Measurements from ENCODE around the gene PLPP1.

The PLPP1 gene

DNA sequence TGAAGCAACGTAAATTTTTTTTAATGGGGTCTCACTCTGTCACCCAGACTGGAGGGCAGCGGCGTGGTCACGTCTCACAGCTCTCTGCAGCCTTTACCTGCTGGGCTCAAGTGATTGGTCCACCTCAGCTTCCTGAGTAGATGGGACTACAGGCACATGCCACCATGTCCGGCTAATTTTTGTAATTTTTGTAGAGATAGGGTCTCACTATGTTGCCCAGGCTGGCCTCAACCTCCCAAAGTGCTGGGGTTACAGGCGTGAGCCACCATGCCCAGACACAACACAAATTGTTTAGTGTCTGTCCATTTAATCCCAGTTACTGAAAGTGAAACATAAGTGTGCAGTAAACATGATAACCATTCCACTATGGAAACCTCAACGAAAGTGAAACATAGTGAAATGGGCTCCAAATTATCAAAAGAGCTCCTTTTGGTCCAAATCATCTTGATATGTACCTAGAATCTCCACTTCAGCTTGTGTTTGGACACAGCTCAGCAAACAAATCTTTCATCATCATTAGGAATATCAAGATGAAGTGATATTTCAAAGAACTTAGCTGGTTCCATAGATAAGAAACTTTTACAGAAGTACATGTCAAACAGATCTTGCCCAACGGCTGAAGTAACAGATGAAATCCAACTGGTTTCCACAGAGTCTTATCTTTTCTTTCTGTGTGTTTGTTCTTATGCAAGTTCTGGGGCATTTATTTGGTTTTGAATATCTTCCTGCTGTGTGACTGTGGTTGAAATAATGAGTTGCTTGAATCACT, 41.2 kb upstream of the PLPP1 start:
- DNase-seq (ENCODE audit: low read depth): peak; percentile 51
- H3K4me3 ChIP-seq (ENCODE audit: low read length): no peak overlapping the region

DNA sequence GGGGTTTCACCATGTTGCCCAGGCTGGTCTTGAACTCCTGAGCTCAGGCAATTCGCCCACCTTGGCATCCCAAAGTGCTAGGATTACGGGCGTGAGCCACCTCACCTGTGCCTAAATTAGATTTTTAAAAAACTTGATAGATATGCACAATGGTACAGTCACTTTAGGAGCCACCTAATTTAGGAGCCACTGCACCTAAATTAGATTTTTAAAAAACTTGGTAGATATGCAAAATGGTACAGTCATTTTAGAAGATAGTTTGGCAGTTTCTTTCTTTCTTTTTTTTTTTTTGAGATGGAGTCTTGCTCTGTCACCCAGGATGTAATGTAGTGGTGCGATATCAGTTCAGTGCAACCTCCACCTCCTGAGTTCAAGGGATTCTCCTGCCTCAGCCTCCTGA, 37.8 kb upstream of the PLPP1 start:
- no peak for DNase-seq (ENCODE audit: low read depth)
- TF ChIP-seq, protein P1, sequence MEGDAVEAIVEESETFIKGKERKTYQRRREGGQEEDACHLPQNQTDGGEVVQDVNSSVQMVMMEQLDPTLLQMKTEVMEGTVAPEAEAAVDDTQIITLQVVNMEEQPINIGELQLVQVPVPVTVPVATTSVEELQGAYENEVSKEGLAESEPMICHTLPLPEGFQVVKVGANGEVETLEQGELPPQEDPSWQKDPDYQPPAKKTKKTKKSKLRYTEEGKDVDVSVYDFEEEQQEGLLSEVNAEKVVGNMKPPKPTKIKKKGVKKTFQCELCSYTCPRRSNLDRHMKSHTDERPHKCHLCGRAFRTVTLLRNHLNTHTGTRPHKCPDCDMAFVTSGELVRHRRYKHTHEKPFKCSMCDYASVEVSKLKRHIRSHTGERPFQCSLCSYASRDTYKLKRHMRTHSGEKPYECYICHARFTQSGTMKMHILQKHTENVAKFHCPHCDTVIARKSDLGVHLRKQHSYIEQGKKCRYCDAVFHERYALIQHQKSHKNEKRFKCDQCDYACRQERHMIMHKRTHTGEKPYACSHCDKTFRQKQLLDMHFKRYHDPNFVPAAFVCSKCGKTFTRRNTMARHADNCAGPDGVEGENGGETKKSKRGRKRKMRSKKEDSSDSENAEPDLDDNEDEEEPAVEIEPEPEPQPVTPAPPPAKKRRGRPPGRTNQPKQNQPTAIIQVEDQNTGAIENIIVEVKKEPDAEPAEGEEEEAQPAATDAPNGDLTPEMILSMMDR (conservative IDR thresholded peaks at IDR 0.05; ENCODE audit: low read length): no peak
- no peak overlapping the region for H3K4me3 ChIP-seq (ENCODE audit: low read length)

More for the DNA sequence above, 41.2 kb upstream of the PLPP1 start:
- TF ChIP-seq, protein P1 (conservative IDR thresholded peaks at IDR 0.05; ENCODE audit: low read length): no peak

DNA sequence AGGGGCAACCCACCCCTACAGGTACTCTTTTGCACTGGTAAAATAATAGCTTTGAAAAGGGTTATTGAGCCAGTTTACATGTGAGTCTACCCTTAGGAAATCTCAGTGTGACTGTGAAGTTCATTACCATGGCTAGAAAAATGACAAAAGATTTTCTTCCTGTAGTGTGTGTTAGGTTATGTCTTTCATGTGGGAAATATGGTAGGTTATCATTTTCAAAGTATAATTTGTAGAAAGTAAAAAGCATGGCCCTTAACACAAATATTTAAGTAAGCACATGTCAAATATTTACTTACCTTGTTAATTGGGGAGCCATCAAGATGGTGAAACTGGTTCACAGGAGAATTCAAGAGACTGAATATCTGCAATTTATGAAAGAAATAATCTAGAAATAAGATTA, 37.3 kb upstream of the PLPP1 start:
- DNase-seq (ENCODE audit: low read depth): no peak
- no peak overlapping the region for H3K4me3 ChIP-seq (ENCODE audit: low read length)
- TF ChIP-seq, protein P1 (conservative IDR thresholded peaks at IDR 0.05; ENCODE audit: low read length): no peak

DNA sequence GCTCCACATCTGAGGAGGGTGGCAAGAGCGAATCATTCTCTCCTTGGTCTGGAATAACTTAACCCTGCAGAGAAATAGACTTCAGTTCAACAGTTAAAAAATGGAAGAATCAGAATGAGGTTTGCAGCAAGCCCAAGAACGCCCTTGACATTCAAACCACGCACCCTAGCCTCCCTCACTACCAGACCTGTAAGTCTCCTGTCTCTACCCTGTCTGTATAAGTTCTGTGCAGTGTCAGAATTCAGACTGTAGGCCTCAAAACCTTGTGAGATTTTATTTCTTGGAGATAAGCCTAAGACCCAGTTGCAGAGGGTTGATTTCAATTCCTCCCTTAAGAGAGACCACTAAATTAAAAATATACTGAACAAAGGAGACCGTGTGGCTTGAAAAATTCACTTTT, 35.8 kb upstream of the PLPP1 start:
- no peak for DNase-seq (ENCODE audit: low read depth)
- H3K4me3 ChIP-seq (ENCODE audit: low read length): no peak overlapping the region
- TF ChIP-seq, protein P1 (conservative IDR thresholded peaks at IDR 0.05; ENCODE audit: low read length): no peak

DNA sequence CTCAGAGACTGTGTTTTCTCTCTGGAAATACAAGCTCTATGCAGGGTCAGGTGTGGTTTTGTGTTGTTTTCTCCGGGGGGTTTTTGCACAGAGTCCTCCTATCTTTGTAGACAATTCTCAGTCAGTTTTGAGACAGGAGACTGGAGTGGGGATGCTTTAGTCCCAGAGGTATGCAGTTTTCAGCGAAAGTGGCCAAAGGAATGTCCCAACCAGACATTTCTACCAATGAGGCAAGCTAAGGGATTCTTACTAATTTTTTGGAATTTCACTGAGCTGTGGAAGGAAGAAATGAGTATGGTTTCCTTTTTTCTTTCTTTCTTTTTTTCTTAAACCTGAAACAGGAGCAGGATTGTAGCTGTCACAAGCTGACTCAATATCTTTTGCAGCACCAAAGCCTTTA, 35.3 kb upstream of the PLPP1 start:
- peak; percentile 87 for DNase-seq (ENCODE audit: low read depth)
- TF ChIP-seq, protein P1 (conservative IDR thresholded peaks at IDR 0.05; ENCODE audit: low read length): no peak

DNA sequence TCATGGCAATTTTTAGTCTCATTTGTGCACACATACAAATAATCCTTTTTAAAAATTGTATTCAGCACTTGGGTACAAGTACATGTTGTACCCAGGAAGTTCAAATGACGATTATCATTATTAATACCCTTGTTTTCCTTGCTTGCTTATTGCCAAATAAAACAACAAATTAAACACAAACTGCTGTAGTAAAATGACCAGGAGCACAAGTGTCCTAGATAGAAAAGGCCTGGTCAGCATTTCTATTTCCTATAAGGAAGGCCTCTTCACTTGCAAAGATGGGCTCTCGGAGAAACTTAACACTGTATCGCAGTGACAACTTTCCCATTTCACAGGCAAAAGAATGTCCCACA, 34.7 kb upstream of the PLPP1 start:
- H3K4me3 ChIP-seq (ENCODE audit: low read length): no peak overlapping the region
- no peak for DNase-seq (ENCODE audit: low read depth)
- TF ChIP-seq, protein P1 (conservative IDR thresholded peaks at IDR 0.05; ENCODE audit: low read length): no peak

More for the DNA sequence above, 35.3 kb upstream of the PLPP1 start:
- no peak overlapping the region for H3K4me3 ChIP-seq (ENCODE audit: low read length)

All from AG10803 (cell line).